Upper lobe of left lung (tissue), 6 donors: ENCODE results near the gene PPM1A. TPM values are rescaled to one million over a fixed set of nuclear protein-coding genes. Genes with fewer than 3 reads are reported as not detected.
A peak's percentile ranks its signal among the peaks of the same experiment; 100 is the strongest.

ENCODE experiments used
- ATAC-seq, 2 donors: fragments of 200-7000 bp; cut with Tn5 transposase; one replicate each; pipeline ENCODE4 v1.9.1; 2022; ENCODE audit warnings: mild to moderate bottlenecking in 2 of 2, moderate library complexity in 2 of 2; ENCODE audit not compliant: low FRiP score in 2 of 2
- DNase-seq, 2 donors: peaks; one replicate each; pipeline ENCODE4 v3.0.0-alpha.2; 2019 to 2020
- H3K27ac ChIP-seq, 4 donors: fragments of 200-600 bp; sonication (generic); one replicate each; pipeline ENCODE4 v1.5.1; 2016 to 2019
- H3K27me3 ChIP-seq, 4 donors: fragments of 200-600 bp; sonication (generic); one replicate each; pipeline ENCODE4 v1.5.1; 2017 to 2019
- H3K36me3 ChIP-seq, 4 donors: fragments of 200-600 bp; sonication (generic); one replicate each; pipeline ENCODE4 v1.5.1; 2016 to 2019
- H3K4me1 ChIP-seq, 4 donors: fragments of 200-600 bp; sonication (generic); one replicate each; pipeline ENCODE4 v1.5.1; 2018 to 2019
- H3K4me3 ChIP-seq, 4 donors: fragments of 200-600 bp; sonication (generic); one replicate each; pipeline ENCODE4 v1.5.1; 2017 to 2019; ENCODE audit warnings: mild to moderate bottlenecking in 2 of 4, moderate library complexity in 1 of 4
- H3K9me3 ChIP-seq, 4 donors: fragments of 200-600 bp; sonication (generic); one replicate each; pipeline ENCODE4 v1.5.1; 2018 to 2019
- EP300 ChIP-seq, 4 donors: sonication (generic); formaldehyde crosslinking; IDR thresholded peaks; one replicate each; pipeline ENCODE4 v1.5.1; 2017; ENCODE audit warnings: antibody characterized with exemption in 4 of 4, control low read depth in 2 of 4
- POLR2A ChIP-seq, 4 donors: fragments of 450-650 bp; IDR thresholded peaks; one replicate each; pipeline ENCODE4 v1.5.1; 2016 to 2017; ENCODE audit warnings: antibody characterized with exemption in 4 of 4, mild to moderate bottlenecking in 2 of 4
- POLR2AphosphoS5 ChIP-seq, 2 donors: sonication (generic); formaldehyde crosslinking; IDR thresholded peaks; one replicate each; pipeline ENCODE4 v1.5.1; 2017; ENCODE audit warnings: antibody characterized with exemption in 2 of 2
- WGBS, 2 donors: methylation state at CpG; one replicate each; pipeline ENCODE4 v1.1.5; 2017 to 2018; 5-methylcytosine and 5-hydroxymethylcytosine counted together
- total RNA-seq, 6 donors: library from RNA; depleted of rRNA in 4 of 6; stranded (reverse); fragments of >200 nt in 4 of 6; gene quantifications; one replicate each; pipeline versions ENCODE4 v1.1.0 to v1.2.1, GENCODE V29; 2016 to 2021
- TF ChIP-seq, protein P1 (sequence below), 6 experiments: fragments of 450-650 bp in 4 of 6; fragments of 200-600 bp in 2 of 6; sonication (generic) in 2 of 6; IDR thresholded peaks; one replicate each; pipeline ENCODE4 v1.5.1; 2016 to 2019; ENCODE audit warnings: antibody characterized with exemption in 6 of 6
- donor health status: DM: no; HTN: no; CAD: no; lungs with moderate emphysema.
- donor health status: DM: no; HTN: yes; CAD: no; lungs with severe emphysema.

PPM1A gene
- total RNA-seq, 6 donors from 2014 or later: 20.5 to 71.8 (median 43.7) TPM

DNA sequence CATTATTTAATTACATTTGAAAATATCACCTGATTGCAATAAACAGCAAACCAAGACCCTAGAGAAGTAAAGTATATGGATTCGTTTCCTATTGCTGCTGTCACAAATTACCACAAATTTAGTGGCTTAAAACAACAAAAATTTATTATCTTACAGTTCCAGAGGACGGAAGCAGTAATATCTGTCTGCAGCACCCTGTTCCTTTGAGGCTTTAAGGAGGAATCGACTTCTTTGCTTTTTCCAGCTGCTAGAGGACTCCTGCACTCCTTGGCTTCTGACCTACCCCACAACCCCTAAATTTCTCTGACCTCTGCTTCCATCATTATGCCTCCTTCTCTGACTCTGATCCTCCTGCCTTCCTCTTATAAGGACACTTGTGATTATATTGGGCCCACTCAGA is 23.8 kb upstream of the PPM1A start:
- no peaks in the 10 kb centered on the region for H3K36me3 ChIP-seq
- WGBS, 2 donors: 81 to 84% methylated on average over 3 of the region's 3 CpGs
- no peak for ATAC-seq
- TF ChIP-seq EP300 (IDR thresholded peaks at IDR 0.05) (no peak), POLR2A (IDR thresholded peaks at IDR 0.05) (no peak), POLR2AphosphoS5 (IDR thresholded peaks at IDR 0.05) (no peak)
- TF ChIP-seq, protein P1, sequence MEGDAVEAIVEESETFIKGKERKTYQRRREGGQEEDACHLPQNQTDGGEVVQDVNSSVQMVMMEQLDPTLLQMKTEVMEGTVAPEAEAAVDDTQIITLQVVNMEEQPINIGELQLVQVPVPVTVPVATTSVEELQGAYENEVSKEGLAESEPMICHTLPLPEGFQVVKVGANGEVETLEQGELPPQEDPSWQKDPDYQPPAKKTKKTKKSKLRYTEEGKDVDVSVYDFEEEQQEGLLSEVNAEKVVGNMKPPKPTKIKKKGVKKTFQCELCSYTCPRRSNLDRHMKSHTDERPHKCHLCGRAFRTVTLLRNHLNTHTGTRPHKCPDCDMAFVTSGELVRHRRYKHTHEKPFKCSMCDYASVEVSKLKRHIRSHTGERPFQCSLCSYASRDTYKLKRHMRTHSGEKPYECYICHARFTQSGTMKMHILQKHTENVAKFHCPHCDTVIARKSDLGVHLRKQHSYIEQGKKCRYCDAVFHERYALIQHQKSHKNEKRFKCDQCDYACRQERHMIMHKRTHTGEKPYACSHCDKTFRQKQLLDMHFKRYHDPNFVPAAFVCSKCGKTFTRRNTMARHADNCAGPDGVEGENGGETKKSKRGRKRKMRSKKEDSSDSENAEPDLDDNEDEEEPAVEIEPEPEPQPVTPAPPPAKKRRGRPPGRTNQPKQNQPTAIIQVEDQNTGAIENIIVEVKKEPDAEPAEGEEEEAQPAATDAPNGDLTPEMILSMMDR (IDR thresholded peaks at IDR 0.05): no peak
- no peaks in the 10 kb centered on the region for H3K9me3 ChIP-seq
- no peaks in the 10 kb centered on the region for H3K4me1 ChIP-seq
- H3K27me3 ChIP-seq: no peaks in the 10 kb centered on the region
- DNase-seq: no peak
- H3K4me3 ChIP-seq: no peak overlapping the region
- H3K27ac ChIP-seq: no peak overlapping the region

DNA sequence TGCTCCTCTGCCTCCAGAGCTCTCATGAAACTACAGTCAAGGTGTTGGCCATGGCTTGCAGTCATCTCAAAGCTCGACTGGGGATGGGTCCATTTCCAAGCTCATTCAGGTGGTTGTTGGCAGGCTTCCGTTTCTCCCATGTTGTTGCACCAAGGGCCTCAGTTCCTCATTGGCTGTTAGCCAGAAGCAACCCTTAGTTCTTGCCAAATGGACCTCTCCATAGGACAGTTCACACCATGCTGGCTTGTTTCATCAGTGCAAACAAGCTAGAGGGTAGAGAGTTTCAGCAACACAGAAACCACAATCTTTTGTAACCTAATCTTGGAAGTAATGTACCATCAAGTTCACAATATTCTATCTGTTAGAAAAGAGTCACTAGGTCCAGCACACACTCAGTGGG is 22.7 kb upstream of the PPM1A start:
- DNase-seq (peak in 1 of 2 donors; percentile 28), ATAC-seq (peak in 1 of 2 donors; percentile 32)
- no peak overlapping the region for H3K27ac ChIP-seq
- no peak for TF ChIP-seq EP300 (IDR thresholded peaks at IDR 0.05)
- no peak for TF ChIP-seq POLR2A (IDR thresholded peaks at IDR 0.05)
- no peak overlapping the region for H3K4me3 ChIP-seq
- 29 to 41% methylated on average over 2 of the region's 2 CpGs for WGBS, 2 donors
- no peaks in the 10 kb centered on the region for H3K4me1 ChIP-seq
- no peaks in the 10 kb centered on the region for H3K36me3 ChIP-seq
- no peaks in the 10 kb centered on the region for H3K27me3 ChIP-seq
- no peaks in the 10 kb centered on the region for H3K9me3 ChIP-seq

DNA sequence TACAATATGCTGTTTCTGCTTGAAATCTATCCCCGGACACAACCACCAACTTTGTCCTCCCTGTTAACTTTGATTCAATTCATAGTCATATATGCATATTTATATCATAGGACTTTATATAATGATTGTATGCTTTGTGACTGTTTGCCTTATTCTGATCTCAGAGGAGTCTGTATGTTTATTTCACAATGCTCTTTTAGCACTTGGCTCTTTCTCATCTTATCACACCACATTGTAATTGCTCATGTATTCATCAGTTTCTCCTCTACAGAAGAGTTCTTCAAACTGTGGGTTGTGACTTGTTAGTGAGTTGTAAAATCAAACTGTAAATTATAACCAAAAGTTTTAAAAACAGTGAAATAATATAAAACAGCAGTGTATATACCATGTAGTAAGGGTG is 21.7 kb upstream of the PPM1A start:
- Histone ChIP-seq H3K27ac (no peak overlapping the region), H3K4me1 (no peaks in the 10 kb centered on the region), H3K27me3 (no peaks in the 10 kb centered on the region), H3K36me3 (no peaks in the 10 kb centered on the region), H3K9me3 (peaks cover 0 to 3% (median 3%) of the 10 kb centered on the region in 4 donors), H3K4me3 (no peak overlapping the region)
- TF ChIP-seq POLR2A (IDR thresholded peaks at IDR 0.05) (no peak), POLR2AphosphoS5 (IDR thresholded peaks at IDR 0.05) (no peak), EP300 (IDR thresholded peaks at IDR 0.05) (no peak)
- TF ChIP-seq, protein P1 (IDR thresholded peaks at IDR 0.05): no peak
- no peak for ATAC-seq
- DNase-seq: no peak
- 83 to 90% methylated on average over 1 of the region's 1 CpG for WGBS, 2 donors

DNA sequence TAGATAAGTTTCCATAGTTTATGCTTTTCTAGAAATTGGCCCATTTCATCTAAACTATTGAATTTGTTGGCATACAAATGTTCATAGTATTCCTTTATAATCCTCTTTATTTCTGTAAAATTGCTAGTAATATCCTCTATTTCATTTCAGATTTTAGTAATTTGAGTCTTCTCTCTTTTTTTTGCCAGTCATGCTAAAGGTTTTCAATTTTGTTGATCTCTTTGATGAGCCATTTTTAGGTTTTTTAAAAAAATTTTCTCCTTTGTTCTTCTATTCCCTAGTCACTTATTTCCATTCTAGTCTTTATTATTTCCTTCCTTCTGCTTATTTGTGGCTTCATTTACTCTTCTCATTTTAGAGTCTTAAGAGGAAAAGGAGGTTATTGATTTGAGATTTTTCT is 19.4 kb upstream of the PPM1A start:
- H3K9me3 ChIP-seq: peaks cover 0 to 7% (median 4%) of the 10 kb centered on the region in 4 donors
- no peaks in the 10 kb centered on the region for H3K36me3 ChIP-seq
- H3K4me3 ChIP-seq: no peak overlapping the region
- no peaks in the 10 kb centered on the region for H3K4me1 ChIP-seq
- DNase-seq (no peak), ATAC-seq (no peak)
- H3K27ac ChIP-seq: no peak overlapping the region
- no peaks in the 10 kb centered on the region for H3K27me3 ChIP-seq
- TF ChIP-seq EP300 (IDR thresholded peaks at IDR 0.05) (no peak), POLR2A (IDR thresholded peaks at IDR 0.05) (no peak), POLR2AphosphoS5 (IDR thresholded peaks at IDR 0.05) (no peak)
- TF ChIP-seq, protein P1 (IDR thresholded peaks at IDR 0.05): no peak

DNA sequence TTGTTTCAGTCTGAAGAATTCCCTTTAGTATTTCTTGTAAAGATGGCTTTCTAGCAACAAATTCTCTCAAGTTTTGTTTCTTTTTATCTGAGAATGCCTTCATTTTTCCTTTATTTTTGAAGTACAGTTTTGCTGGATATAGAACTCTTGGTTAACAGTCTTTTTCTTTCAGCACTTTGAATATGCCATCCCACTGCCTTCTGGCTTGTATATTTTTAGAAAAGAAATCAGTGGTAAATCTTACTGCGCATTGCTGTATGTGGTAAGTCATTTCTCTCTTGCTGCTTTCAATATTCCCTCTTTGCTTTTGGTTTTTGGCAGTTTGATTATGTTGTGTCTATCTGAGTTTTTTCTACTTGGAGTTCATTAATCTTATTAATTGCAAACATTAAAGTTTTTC is 16.8 kb upstream of the PPM1A start:
- Histone ChIP-seq H3K9me3 (peaks cover 0 to 7% (median 4%) of the 10 kb centered on the region in 4 donors), H3K36me3 (no peaks in the 10 kb centered on the region), H3K27me3 (no peaks in the 10 kb centered on the region), H3K27ac (no peak overlapping the region), H3K4me1 (no peaks in the 10 kb centered on the region), H3K4me3 (no peak overlapping the region)
- ATAC-seq (no peak), DNase-seq (no peak)
- no peak for TF ChIP-seq POLR2A (IDR thresholded peaks at IDR 0.05)
- no peak for TF ChIP-seq EP300 (IDR thresholded peaks at IDR 0.05)
- TF ChIP-seq POLR2AphosphoS5 (IDR thresholded peaks at IDR 0.05): no peak
- TF ChIP-seq, protein P1 (IDR thresholded peaks at IDR 0.05): no peak
- 97 to 100% methylated on average over 1 of the region's 1 CpG for WGBS, 2 donors
